Measurements from ENCODE around the gene LHFPL6. TPM values are rescaled to one million over a fixed set of nuclear protein-coding genes. Genes with fewer than 3 reads are reported as not detected.

The LHFPL6 gene
- total and polyA plus RNA-seq, 2 experiments from 2014 or later = 7.8 to 9.5 TPM

DNA sequence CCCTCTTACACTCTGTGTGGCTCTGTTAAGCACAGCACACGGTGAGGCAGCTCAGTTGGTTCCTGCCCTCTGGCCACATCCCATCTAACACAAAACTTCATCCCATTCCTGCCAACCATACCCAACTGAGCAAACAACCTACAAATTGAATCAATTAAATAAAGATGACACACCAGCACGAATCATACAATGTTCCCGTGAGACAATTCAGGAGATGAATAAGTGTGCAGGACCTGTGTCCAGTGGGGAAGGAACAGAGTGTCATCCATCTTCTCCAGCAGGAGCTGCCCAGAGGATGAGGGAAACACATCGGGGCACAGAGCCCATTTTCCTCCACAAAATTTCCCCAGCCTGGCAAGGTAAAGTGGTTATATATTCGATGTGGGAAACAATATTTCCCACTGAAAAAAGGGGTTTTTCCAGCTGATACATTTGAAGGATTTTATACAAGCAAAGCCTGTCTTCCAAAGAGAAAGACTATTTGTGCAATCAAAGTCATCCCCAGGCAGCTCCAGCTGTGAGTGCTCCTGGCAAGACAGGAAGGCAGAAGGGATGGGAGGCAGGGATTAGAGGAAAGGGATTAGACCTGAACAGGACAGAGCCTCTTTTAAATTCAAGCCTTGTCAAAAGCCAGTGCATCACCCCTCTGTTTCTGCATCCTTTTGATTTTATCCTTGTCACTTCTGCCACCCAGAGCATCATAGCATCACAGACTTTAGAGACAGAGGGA is 240.2 kb downstream of the LHFPL6 start (continued):
- TF ChIP-seq, protein P1, sequence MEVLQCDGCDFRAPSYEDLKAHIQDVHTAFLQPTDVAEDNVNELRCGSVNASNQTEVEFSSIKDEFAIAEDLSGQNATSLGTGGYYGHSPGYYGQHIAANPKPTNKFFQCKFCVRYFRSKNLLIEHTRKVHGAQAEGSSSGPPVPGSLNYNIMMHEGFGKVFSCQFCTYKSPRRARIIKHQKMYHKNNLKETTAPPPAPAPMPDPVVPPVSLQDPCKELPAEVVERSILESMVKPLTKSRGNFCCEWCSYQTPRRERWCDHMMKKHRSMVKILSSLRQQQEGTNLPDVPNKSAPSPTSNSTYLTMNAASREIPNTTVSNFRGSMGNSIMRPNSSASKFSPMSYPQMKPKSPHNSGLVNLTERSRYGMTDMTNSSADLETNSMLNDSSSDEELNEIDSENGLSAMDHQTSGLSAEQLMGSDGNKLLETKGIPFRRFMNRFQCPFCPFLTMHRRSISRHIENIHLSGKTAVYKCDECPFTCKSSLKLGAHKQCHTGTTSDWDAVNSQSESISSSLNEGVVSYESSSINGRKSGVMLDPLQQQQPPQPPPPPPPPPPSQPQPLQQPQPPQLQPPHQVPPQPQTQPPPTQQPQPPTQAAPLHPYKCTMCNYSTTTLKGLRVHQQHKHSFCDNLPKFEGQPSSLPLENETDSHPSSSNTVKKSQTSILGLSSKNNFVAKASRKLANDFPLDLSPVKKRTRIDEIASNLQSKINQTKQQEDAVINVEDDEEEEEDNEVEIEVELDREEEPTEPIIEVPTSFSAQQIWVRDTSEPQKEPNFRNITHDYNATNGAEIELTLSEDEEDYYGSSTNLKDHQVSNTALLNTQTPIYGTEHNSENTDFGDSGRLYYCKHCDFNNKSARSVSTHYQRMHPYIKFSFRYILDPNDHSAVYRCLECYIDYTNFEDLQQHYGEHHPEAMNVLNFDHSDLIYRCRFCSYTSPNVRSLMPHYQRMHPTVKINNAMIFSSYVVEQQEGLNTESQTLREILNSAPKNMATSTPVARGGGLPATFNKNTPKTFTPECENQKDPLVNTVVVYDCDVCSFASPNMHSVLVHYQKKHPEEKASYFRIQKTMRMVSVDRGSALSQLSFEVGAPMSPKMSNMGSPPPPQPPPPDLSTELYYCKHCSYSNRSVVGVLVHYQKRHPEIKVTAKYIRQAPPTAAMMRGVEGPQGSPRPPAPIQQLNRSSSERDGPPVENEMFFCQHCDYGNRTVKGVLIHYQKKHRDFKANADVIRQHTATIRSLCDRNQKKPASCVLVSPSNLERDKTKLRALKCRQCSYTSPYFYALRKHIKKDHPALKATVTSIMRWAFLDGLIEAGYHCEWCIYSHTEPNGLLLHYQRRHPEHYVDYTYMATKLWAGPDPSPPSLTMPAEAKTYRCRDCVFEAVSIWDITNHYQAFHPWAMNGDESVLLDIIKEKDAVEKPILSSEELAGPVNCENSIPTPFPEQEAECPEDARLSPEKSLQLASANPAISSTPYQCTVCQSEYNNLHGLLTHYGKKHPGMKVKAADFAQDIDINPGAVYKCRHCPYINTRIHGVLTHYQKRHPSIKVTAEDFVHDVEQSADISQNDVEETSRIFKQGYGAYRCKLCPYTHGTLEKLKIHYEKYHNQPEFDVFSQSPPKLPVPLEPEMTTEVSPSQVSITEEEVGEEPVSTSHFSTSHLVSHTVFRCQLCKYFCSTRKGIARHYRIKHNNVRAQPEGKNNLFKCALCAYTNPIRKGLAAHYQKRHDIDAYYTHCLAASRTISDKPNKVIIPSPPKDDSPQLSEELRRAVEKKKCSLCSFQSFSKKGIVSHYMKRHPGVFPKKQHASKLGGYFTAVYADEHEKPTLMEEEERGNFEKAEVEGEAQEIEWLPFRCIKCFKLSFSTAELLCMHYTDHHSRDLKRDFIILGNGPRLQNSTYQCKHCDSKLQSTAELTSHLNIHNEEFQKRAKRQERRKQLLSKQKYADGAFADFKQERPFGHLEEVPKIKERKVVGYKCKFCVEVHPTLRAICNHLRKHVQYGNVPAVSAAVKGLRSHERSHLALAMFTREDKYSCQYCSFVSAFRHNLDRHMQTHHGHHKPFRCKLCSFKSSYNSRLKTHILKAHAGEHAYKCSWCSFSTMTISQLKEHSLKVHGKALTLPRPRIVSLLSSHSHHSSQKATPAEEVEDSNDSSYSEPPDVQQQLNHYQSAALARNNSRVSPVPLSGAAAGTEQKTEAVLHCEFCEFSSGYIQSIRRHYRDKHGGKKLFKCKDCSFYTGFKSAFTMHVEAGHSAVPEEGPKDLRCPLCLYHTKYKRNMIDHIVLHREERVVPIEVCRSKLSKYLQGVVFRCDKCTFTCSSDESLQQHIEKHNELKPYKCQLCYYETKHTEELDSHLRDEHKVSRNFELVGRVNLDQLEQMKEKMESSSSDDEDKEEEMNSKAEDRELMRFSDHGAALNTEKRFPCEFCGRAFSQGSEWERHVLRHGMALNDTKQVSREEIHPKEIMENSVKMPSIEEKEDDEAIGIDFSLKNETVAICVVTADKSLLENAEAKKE (CRISPR knock-in tag; IDR thresholded peaks at IDR 0.05) = no peak
- no peak for TF ChIP-seq NANOG (IDR thresholded peaks at IDR 0.05; ENCODE audit: borderline replicate concordance)
- TF ChIP-seq, protein P2, sequence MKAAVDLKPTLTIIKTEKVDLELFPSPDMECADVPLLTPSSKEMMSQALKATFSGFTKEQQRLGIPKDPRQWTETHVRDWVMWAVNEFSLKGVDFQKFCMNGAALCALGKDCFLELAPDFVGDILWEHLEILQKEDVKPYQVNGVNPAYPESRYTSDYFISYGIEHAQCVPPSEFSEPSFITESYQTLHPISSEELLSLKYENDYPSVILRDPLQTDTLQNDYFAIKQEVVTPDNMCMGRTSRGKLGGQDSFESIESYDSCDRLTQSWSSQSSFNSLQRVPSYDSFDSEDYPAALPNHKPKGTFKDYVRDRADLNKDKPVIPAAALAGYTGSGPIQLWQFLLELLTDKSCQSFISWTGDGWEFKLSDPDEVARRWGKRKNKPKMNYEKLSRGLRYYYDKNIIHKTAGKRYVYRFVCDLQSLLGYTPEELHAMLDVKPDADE (IDR thresholded peaks at IDR 0.05) = no peak
- no peak for TF ChIP-seq JUNB (IDR thresholded peaks at IDR 0.05; ENCODE audit: unreplicated experiment)
- TF ChIP-seq, protein P3, sequence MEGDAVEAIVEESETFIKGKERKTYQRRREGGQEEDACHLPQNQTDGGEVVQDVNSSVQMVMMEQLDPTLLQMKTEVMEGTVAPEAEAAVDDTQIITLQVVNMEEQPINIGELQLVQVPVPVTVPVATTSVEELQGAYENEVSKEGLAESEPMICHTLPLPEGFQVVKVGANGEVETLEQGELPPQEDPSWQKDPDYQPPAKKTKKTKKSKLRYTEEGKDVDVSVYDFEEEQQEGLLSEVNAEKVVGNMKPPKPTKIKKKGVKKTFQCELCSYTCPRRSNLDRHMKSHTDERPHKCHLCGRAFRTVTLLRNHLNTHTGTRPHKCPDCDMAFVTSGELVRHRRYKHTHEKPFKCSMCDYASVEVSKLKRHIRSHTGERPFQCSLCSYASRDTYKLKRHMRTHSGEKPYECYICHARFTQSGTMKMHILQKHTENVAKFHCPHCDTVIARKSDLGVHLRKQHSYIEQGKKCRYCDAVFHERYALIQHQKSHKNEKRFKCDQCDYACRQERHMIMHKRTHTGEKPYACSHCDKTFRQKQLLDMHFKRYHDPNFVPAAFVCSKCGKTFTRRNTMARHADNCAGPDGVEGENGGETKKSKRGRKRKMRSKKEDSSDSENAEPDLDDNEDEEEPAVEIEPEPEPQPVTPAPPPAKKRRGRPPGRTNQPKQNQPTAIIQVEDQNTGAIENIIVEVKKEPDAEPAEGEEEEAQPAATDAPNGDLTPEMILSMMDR (conservative IDR thresholded peaks at IDR 0.05; ENCODE audit: low read depth in 2 of 2) = no peak

Measured in GM23338 (cell line).